Caki2 (cell line): ENCODE data around the gene ELMO1. TPM values are rescaled to one million over a fixed set of nuclear protein-coding genes. Genes with fewer than 3 reads are reported as not detected.
A peak's percentile ranks its signal among the peaks of the same experiment; 100 is the strongest.

Experiments
- DNase-seq: peaks from one replicate; pipeline ENCODE4 v3.0.0-alpha.2; 2015; ENCODE audit warnings: low read depth
- in situ Hi-C: cut with HindIII; loops from 2 replicates; pipeline ENCODE4 v1.10.0; 2016; ENCODE audit warnings: low sequenced_read_pairs, low pct_unique_long_range_greater_than_20kb, mixed read lengths
- total RNA-seq: library from RNA; depleted of rRNA; stranded (reverse); fragments of >200 nt; shearing (Covaris generic); gene quantifications from 2 replicates; pipeline ENCODE4 v1.2.3, GENCODE V29; 2014; ENCODE audit warnings: low replicate concordance

Gene ELMO1
- total RNA-seq, 1 experiment from 2014 or later: 0.03 TPM

- DNase-seq: peak; percentile 74
- in situ Hi-C loops: no loop called here
These were observed 486.3 kb downstream of the ELMO1 start for GRCh38 chr7:36962367-36962766.

GRCh38 chr7:36961693-36962092 is 487.0 kb downstream of the ELMO1 start:
- in situ Hi-C loops: no loop called here
- DNase-seq: no peak

- in situ Hi-C loops: no loop called here
- no peak for DNase-seq
These were observed 487.6 kb downstream of the ELMO1 start for GRCh38 chr7:36961097-36961496.

- in situ Hi-C loops: no loop called here
- DNase-seq: no peak
These were observed 488.6 kb downstream of the ELMO1 start for GRCh38 chr7:36960105-36960504.

- in situ Hi-C loops: no loop called here
These were observed 490.4 kb downstream of the ELMO1 start for GRCh38 chr7:36958111-36958733.

GRCh38 chr7:36957620-36958019 is 491.0 kb downstream of the ELMO1 start:
- no peak for DNase-seq
- in situ Hi-C loops: no loop called here

More at GRCh38 chr7:36958111-36958733, 490.4 kb downstream of the ELMO1 start:
- no peak for DNase-seq

- no peak for DNase-seq
- in situ Hi-C loops: no loop called here
These were observed 491.9 kb downstream of the ELMO1 start for GRCh38 chr7:36956814-36957213.

GRCh38 chr7:36955456-36956129 is 493.1 kb downstream of the ELMO1 start:
- in situ Hi-C loops: no loop called here

GRCh38 chr7:36951257-36951697 is 497.4 kb downstream of the ELMO1 start:
- no peak for DNase-seq
- in situ Hi-C loops: no loop called here

More at GRCh38 chr7:36955456-36956129, 493.1 kb downstream of the ELMO1 start:
- no peak for DNase-seq

GRCh38 chr7:36949711-36950600 is 498.7 kb downstream of the ELMO1 start:
- no peak for DNase-seq
- in situ Hi-C loops: no loop called here

GRCh38 chr7:36946401-36946739 is 502.3 kb downstream of the ELMO1 start:
- in situ Hi-C loops: no loop called here
- DNase-seq: no peak

- in situ Hi-C loops: no loop called here
- DNase-seq: no peak
These were observed 502.9 kb downstream of the ELMO1 start for GRCh38 chr7:36945612-36946400.

- DNase-seq: no peak
- in situ Hi-C loops: no loop called here
These were observed 503.8 kb downstream of the ELMO1 start for GRCh38 chr7:36944838-36945237.

- DNase-seq: no peak
- in situ Hi-C loops: no loop called here
These were observed 504.9 kb downstream of the ELMO1 start for GRCh38 chr7:36943591-36944435.

- DNase-seq: no peak
- in situ Hi-C loops: no loop called here
These were observed 505.7 kb downstream of the ELMO1 start for GRCh38 chr7:36942955-36943354.

GRCh38 chr7:36942541-36942940 is 506.1 kb downstream of the ELMO1 start:
- no peak for DNase-seq
- in situ Hi-C loops: no loop called here

- in situ Hi-C loops: no loop called here
- DNase-seq: no peak
These were observed 506.6 kb downstream of the ELMO1 start for GRCh38 chr7:36942025-36942424.

GRCh38 chr7:36941359-36941758 is 507.3 kb downstream of the ELMO1 start:
- in situ Hi-C loops: no loop called here
- no peak for DNase-seq
